Mesenchymal stem cell (in vitro differentiated cells and primary cell): ENCODE results near the gene ZNF112.
"Not testable (repeated sequence)": the region's sequence is repeated elsewhere in the genome, so short reads cannot be mapped to it uniquely, and the experiment has no call there.

Experiments used
- DNase-seq: peaks from one replicate; pipeline ENCODE4 v3.0.0-alpha.2; 2013
- H2AFZ ChIP-seq: one replicate; pipeline ENCODE4 v1.6.1; 2013; ENCODE audit warnings: low read depth, mild to moderate bottlenecking, control low read depth, inconsistent platforms, low read length, moderate library complexity
- H2AK5ac ChIP-seq: 2 replicates; pipeline ENCODE4 v1.6.1; 2013; ENCODE audit warnings: low read length, moderate library complexity, mild to moderate bottlenecking, inconsistent platforms; ENCODE audit not compliant: severe bottlenecking
- H2BK120ac ChIP-seq: one replicate; pipeline ENCODE4 v1.6.1; 2013; ENCODE audit warnings: low read depth, mild to moderate bottlenecking, inconsistent platforms, low read length, moderate library complexity
- H2BK12ac ChIP-seq, 2 experiments: one replicate each; pipeline ENCODE4 v1.6.1; 2013; ENCODE audit warnings: inconsistent platforms in 2 of 2, low read length in 2 of 2, mild to moderate bottlenecking in 2 of 2, moderate library complexity in 2 of 2, control low read depth in 1 of 2
- H2BK15ac ChIP-seq: one replicate; pipeline ENCODE4 v1.6.1; 2013; ENCODE audit warnings: mild to moderate bottlenecking, low read depth, inconsistent platforms; ENCODE audit not compliant: poor library complexity, severe bottlenecking
- H2BK5ac ChIP-seq: 2 replicates; pipeline ENCODE4 v1.6.1; 2013; ENCODE audit warnings: low read depth, mild to moderate bottlenecking, low read length, control low read depth, inconsistent platforms; ENCODE audit not compliant: poor library complexity, severe bottlenecking
- H3K14ac ChIP-seq, 2 experiments: one replicate each; pipeline ENCODE4 v1.6.1; 2013; ENCODE audit warnings: inconsistent platforms in 2 of 2, low read length in 2 of 2, control low read depth in 1 of 2, mild to moderate bottlenecking in 1 of 2, moderate library complexity in 1 of 2
- H3K18ac ChIP-seq, 2 experiments: one replicate each; pipeline ENCODE4 v1.6.1; 2013; ENCODE audit warnings: inconsistent platforms in 2 of 2, low read length in 2 of 2, control low read depth in 1 of 2, low read depth in 1 of 2, mild to moderate bottlenecking in 1 of 2
- H3K23ac ChIP-seq, 2 experiments: one replicate each; pipeline ENCODE4 v1.6.1; 2013; ENCODE audit warnings: inconsistent platforms in 2 of 2, low read length in 2 of 2, mild to moderate bottlenecking in 2 of 2, moderate library complexity in 2 of 2, control low read depth in 1 of 2
- H3K27ac ChIP-seq: 2 replicates; pipeline ENCODE4 v1.5.1; 2013; ENCODE audit warnings: mild to moderate bottlenecking, moderate library complexity, low read length, control low read depth, inconsistent platforms; ENCODE audit not compliant: poor library complexity, severe bottlenecking
- H3K27me3 ChIP-seq, 2 experiments: 2 replicates each; pipeline versions ENCODE4 v1.6.1 to v1.7.0; 2013; ENCODE audit warnings: low read length in 2 of 2, mild to moderate bottlenecking in 2 of 2, moderate library complexity in 2 of 2, control low read depth in 1 of 2, inconsistent platforms in 1 of 2; ENCODE audit not compliant: control insufficient read depth in 1 of 2, insufficient read depth in 1 of 2
- H3K36me3 ChIP-seq, 2 experiments: 2 replicates each; pipeline versions ENCODE4 v1.6.1 to v1.7.0; 2013; ENCODE audit warnings: low read length in 2 of 2, control low read depth in 1 of 2, inconsistent platforms in 1 of 2, low read depth in 1 of 2, mild to moderate bottlenecking in 1 of 2; ENCODE audit not compliant: insufficient read depth in 2 of 2, control insufficient read depth in 1 of 2
- H3K4ac ChIP-seq, 2 experiments: one replicate each; pipeline ENCODE4 v1.6.1; 2013; ENCODE audit warnings: inconsistent platforms in 2 of 2, low read length in 2 of 2, mild to moderate bottlenecking in 2 of 2, moderate library complexity in 2 of 2, control low read depth in 1 of 2, low read depth in 1 of 2
- H3K4me1 ChIP-seq: 2 replicates; pipeline ENCODE4 v1.6.1; 2013; ENCODE audit warnings: low read depth, low read length, control low read depth; ENCODE audit not compliant: control insufficient read depth, insufficient read depth
- H3K4me2 ChIP-seq: 2 replicates; pipeline ENCODE4 v1.6.1; 2013; ENCODE audit warnings: low read length, mild to moderate bottlenecking, inconsistent platforms; ENCODE audit not compliant: poor library complexity, severe bottlenecking
- H3K4me3 ChIP-seq, 2 experiments: 2 replicates each; pipeline versions ENCODE4 v1.5.1 to v1.7.0; 2013; ENCODE audit warnings: low read length in 2 of 2, mild to moderate bottlenecking in 2 of 2, control low read depth in 1 of 2, low read depth in 1 of 2; ENCODE audit not compliant: insufficient read depth in 1 of 2
- H3K79me1 ChIP-seq: replicated peaks from 2 replicates; pipeline ENCODE4 v1.6.1; 2013; ENCODE audit warnings: mild to moderate bottlenecking, control low read depth, low read length, inconsistent platforms; ENCODE audit not compliant: poor library complexity, severe bottlenecking
- H3K9ac ChIP-seq: 2 replicates; pipeline ENCODE4 v1.7.0; 2013; ENCODE audit warnings: mild to moderate bottlenecking, low read length, moderate library complexity
- H3K9me3 ChIP-seq: 2 replicates; pipeline ENCODE4 v1.7.0; 2013; ENCODE audit warnings: mild to moderate bottlenecking, low read length; ENCODE audit not compliant: control insufficient read depth
- H4K8ac ChIP-seq: one replicate; pipeline ENCODE4 v1.6.1; 2013; ENCODE audit warnings: inconsistent platforms, mild to moderate bottlenecking, low read length, moderate library complexity
- H4K91ac ChIP-seq: one replicate; pipeline ENCODE4 v1.6.1; 2013; ENCODE audit warnings: mild to moderate bottlenecking, low read length, inconsistent platforms
- WGBS: methylation state at CpG from one replicate; pipeline ENCODE4 v1.1.7; 2013; ENCODE audit warnings: mixed read lengths; 5-methylcytosine and 5-hydroxymethylcytosine counted together

Gene ZNF112

GRCh38 chr19:44345959-44346358 lies 10.5 kb downstream of the ZNF112 start:
- Histone ChIP-seq H2AFZ (no peak overlapping the region), H3K4me1 (no peaks in the 10 kb centered on the region), H3K4me3 (no peak overlapping the region), H3K27ac (no peak overlapping the region), H2BK12ac (no peak overlapping the region), H3K14ac (no peak overlapping the region), H4K91ac (no peak overlapping the region), H3K9ac (no peak overlapping the region), H3K18ac (no peak overlapping the region), H3K79me1 (peaks cover 31% of the 10 kb centered on the region), H3K4me2 (no peak overlapping the region), H4K8ac (no peak overlapping the region), H2BK5ac (no peak overlapping the region), H3K4ac (no peak overlapping the region), H3K9me3 (peaks cover 74% of the 10 kb centered on the region), H3K27me3 (no peaks in the 10 kb centered on the region), H2AK5ac (no peak overlapping the region), H2BK15ac (no peak overlapping the region), H2BK120ac (no peak overlapping the region), H3K23ac (no peak overlapping the region), H3K36me3 (peaks cover 8 to 22% of the 10 kb centered on the region in 2 experiments)
- 100% methylated on average over 3 of the region's 4 CpGs for WGBS
- DNase-seq = no peak

GRCh38 chr19:44344255-44344654 lies 12.2 kb downstream of the ZNF112 start:
- H3K23ac ChIP-seq = no peak overlapping the region
- H3K18ac ChIP-seq = no peak overlapping the region
- H2BK12ac ChIP-seq = no peak overlapping the region
- no peak overlapping the region for H3K9ac ChIP-seq
- no peak overlapping the region for H4K8ac ChIP-seq
- H3K14ac ChIP-seq = no peak overlapping the region
- H3K36me3 ChIP-seq = peaks cover 14 to 39% of the 10 kb centered on the region in 2 experiments
- no peak overlapping the region for H2AFZ ChIP-seq
- H3K4me1 ChIP-seq = no peaks in the 10 kb centered on the region
- no peak overlapping the region for H4K91ac ChIP-seq
- H2BK15ac ChIP-seq = no peak overlapping the region
- no peak overlapping the region for H3K27ac ChIP-seq
- H2BK5ac ChIP-seq = no peak overlapping the region
- H3K4me2 ChIP-seq = no peak overlapping the region
- DNase-seq = no peak
- no CpG with 5 or more reads among the region's 1 CpG for WGBS
- H3K4me3 ChIP-seq = no peak overlapping the region
- no peaks in the 10 kb centered on the region for H3K27me3 ChIP-seq
- peaks cover 35% of the 10 kb centered on the region for H3K79me1 ChIP-seq
- H2AK5ac ChIP-seq = no peak overlapping the region
- no peak overlapping the region for H2BK120ac ChIP-seq
- H3K4ac ChIP-seq = no peak overlapping the region
- peaks cover 75% of the 10 kb centered on the region for H3K9me3 ChIP-seq

GRCh38 chr19:44341794-44342193 lies 14.7 kb downstream of the ZNF112 start:
- no peak overlapping the region for H4K91ac ChIP-seq
- H3K14ac ChIP-seq = no peak overlapping the region
- H3K18ac ChIP-seq = no peak overlapping the region
- no peaks in the 10 kb centered on the region for H3K4me1 ChIP-seq
- H3K4me3 ChIP-seq = no peak overlapping the region
- peaks cover 69% of the 10 kb centered on the region for H3K9me3 ChIP-seq
- no peak overlapping the region for H3K23ac ChIP-seq
- peaks cover 31% of the 10 kb centered on the region for H3K79me1 ChIP-seq
- no peak overlapping the region for H3K4me2 ChIP-seq
- H3K27me3 ChIP-seq = no peaks in the 10 kb centered on the region
- H2BK15ac ChIP-seq = no peak overlapping the region
- no peak overlapping the region for H3K27ac ChIP-seq
- DNase-seq = no peak
- H4K8ac ChIP-seq = no peak overlapping the region
- H2AK5ac ChIP-seq = no peak overlapping the region
- H2AFZ ChIP-seq = no peak overlapping the region
- H3K36me3 ChIP-seq = peaks cover 21 to 60% of the 10 kb centered on the region in 2 experiments
- no peak overlapping the region for H3K4ac ChIP-seq
- H2BK5ac ChIP-seq = no peak overlapping the region
- H2BK12ac ChIP-seq = no peak overlapping the region
- WGBS = 100% methylated on average over 1 of the region's 2 CpGs
- H3K9ac ChIP-seq = no peak overlapping the region
- H2BK120ac ChIP-seq = no peak overlapping the region

- Histone ChIP-seq H3K36me3 (peaks cover 37 to 96% of the 10 kb centered on the region in 2 experiments), H3K79me1 (peaks cover 12% of the 10 kb centered on the region), H3K9me3 (peaks cover 94% of the 10 kb centered on the region)
- WGBS = 70% methylated on average over 3 of the region's 3 CpGs
- H2BK5ac ChIP-seq, H2BK120ac ChIP-seq, DNase-seq, H3K4me1 ChIP-seq, H3K18ac ChIP-seq, H2AK5ac ChIP-seq, H4K8ac ChIP-seq, H3K14ac ChIP-seq, H3K9ac ChIP-seq, H3K4ac ChIP-seq, H3K4me2 ChIP-seq, H3K4me3 ChIP-seq, H2BK12ac ChIP-seq, H3K23ac ChIP-seq, H2AFZ ChIP-seq, H3K27ac ChIP-seq, H4K91ac ChIP-seq, H3K27me3 ChIP-seq, H2BK15ac ChIP-seq: not testable (repeated sequence)
Measured at GRCh38 chr19:44334639-44335038, 21.8 kb downstream of the ZNF112 start.
